HG02938 (cell line): ENCODE measurements around the gene LCLAT1.

Experiments
- ATAC-seq: cut with Tn5 transposase; IDR thresholded peaks from one replicate; pipeline ENCODE4 v1.9.1; 2021; ENCODE audit warnings: mild to moderate bottlenecking, moderate library complexity; ENCODE audit not compliant: unreplicated experiment

The LCLAT1 gene

GRCh38 chr2:30422444-30423040 lies 24.5 kb upstream of the LCLAT1 start:
- ATAC-seq = peak; percentile 68

- no peak for ATAC-seq
These were observed 22.8 kb upstream of the LCLAT1 start for GRCh38 chr2:30424231-30424630.

GRCh38 chr2:30425326-30425725 lies 21.7 kb upstream of the LCLAT1 start:
- no peak for ATAC-seq

GRCh38 chr2:30427606-30428347 lies 19.3 kb upstream of the LCLAT1 start:
- ATAC-seq = no peak

- no peak for ATAC-seq
These were observed 18.7 kb upstream of the LCLAT1 start for GRCh38 chr2:30428348-30428662.

- no peak for ATAC-seq
These were observed 18.1 kb upstream of the LCLAT1 start for GRCh38 chr2:30428827-30429461.

GRCh38 chr2:30433541-30434299 lies 13.3 kb upstream of the LCLAT1 start:
- no peak for ATAC-seq

- no peak for ATAC-seq
These were observed 12.3 kb upstream of the LCLAT1 start for GRCh38 chr2:30434708-30435107.

GRCh38 chr2:30436859-30437435 lies 10.1 kb upstream of the LCLAT1 start:
- ATAC-seq = no peak

- ATAC-seq = no peak
These were observed 9.1 kb upstream of the LCLAT1 start for GRCh38 chr2:30437809-30438548.

GRCh38 chr2:30439296-30439695 lies 7.8 kb upstream of the LCLAT1 start:
- no peak for ATAC-seq

- no peak for ATAC-seq
These were observed 7.2 kb upstream of the LCLAT1 start for GRCh38 chr2:30439879-30440278.

GRCh38 chr2:30441023-30441422 lies 6.0 kb upstream of the LCLAT1 start:
- ATAC-seq = no peak

GRCh38 chr2:30443081-30443480 lies 4.0 kb upstream of the LCLAT1 start:
- ATAC-seq = no peak

- no peak for ATAC-seq
These were observed 2.8 kb upstream of the LCLAT1 start for GRCh38 chr2:30444273-30444672.

GRCh38 chr2:30445266-30445821 lies 1.7 kb upstream of the LCLAT1 start:
- ATAC-seq = no peak

GRCh38 chr2:30446602-30447148 lies 371 bp upstream of the LCLAT1 start:
- peak; percentile 3 for ATAC-seq

- no peak for ATAC-seq
These were observed 1.3 kb downstream of the LCLAT1 start for GRCh38 chr2:30448308-30448707.

- ATAC-seq = no peak
These were observed 1.8 kb downstream of the LCLAT1 start for GRCh38 chr2:30448866-30449265.

- no peak for ATAC-seq
These were observed 3.0 kb downstream of the LCLAT1 start for GRCh38 chr2:30450025-30450424.
